ENCODE data around the gene IL22RA2. TPM values are rescaled to one million over a fixed set of nuclear protein-coding genes. Genes with fewer than 3 reads are reported as not detected.
A peak's percentile ranks its signal among the peaks of the same experiment; 100 is the strongest.

IL22RA2 gene
- total and polyA plus RNA-seq, 3 donors from 2014 or later, result not detected

DNA sequence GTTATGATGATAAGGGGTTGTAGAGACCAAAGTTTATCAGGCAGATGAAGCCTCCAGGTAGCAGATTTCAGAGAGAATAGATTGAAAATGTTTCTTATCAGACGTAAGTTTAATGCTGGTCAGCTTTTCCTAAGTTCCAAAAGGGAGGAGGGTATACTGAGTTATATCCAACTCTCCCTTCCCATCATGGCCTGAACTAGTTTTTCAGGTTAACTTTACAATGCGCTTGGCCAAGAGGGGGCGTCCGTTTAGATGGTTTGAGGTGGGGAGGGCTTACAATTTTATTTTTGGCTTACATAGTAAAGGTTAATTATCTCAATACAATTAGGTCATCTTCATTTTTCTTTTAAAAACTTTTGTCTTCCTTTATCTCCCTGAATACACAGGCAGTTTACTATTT lies 19.4 kb upstream of the IL22RA2 start:
- TF ChIP-seq, protein P1, sequence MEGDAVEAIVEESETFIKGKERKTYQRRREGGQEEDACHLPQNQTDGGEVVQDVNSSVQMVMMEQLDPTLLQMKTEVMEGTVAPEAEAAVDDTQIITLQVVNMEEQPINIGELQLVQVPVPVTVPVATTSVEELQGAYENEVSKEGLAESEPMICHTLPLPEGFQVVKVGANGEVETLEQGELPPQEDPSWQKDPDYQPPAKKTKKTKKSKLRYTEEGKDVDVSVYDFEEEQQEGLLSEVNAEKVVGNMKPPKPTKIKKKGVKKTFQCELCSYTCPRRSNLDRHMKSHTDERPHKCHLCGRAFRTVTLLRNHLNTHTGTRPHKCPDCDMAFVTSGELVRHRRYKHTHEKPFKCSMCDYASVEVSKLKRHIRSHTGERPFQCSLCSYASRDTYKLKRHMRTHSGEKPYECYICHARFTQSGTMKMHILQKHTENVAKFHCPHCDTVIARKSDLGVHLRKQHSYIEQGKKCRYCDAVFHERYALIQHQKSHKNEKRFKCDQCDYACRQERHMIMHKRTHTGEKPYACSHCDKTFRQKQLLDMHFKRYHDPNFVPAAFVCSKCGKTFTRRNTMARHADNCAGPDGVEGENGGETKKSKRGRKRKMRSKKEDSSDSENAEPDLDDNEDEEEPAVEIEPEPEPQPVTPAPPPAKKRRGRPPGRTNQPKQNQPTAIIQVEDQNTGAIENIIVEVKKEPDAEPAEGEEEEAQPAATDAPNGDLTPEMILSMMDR (IDR thresholded peaks at IDR 0.05), result no peak
- no peak for TF ChIP-seq POLR2A (IDR thresholded peaks at IDR 0.05)
- intact Hi-C loops (cut with DNase I; ENCODE audit: low total_unique reads), result no loop called here
- Histone ChIP-seq H3K36me3 (ENCODE audit: low read depth, missing control alignments) (no peaks in the 10 kb centered on the region), H3K4me3 (no peak overlapping the region), H3K27me3 (no peaks in the 10 kb centered on the region), H3K27ac (no peak overlapping the region), H3K4me1 (peaks cover 4% of the 10 kb centered on the region), H3K9me3 (no peaks in the 10 kb centered on the region)
- no peak for DNase-seq
- WGBS, 2 donors, result 86 to 91% methylated on average over 4 of the region's 4 CpGs

DNA sequence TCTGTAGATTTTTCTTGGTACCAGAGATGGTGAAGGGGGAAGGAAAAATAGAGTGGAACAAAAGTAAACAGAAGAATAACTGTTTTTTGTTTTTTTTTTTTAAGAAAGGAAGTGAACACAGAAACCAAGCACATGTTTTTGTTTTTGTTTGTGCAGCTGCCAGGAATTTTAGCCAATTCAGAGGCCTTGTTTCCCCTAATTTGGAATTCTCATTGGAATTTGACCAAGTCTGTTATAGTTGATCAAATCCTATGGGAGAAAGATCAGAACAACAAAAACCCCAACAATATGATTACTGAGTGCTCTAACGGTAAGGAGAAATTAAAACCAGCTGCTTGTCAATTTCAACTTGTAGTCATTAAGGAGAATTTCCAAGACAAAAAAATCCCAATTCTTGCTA lies 18.2 kb upstream of the IL22RA2 start:
- no peak overlapping the region for H3K4me3 ChIP-seq
- H3K27ac ChIP-seq, result peak overlapping the region in 1 of 2 donors; percentile 58
- TF ChIP-seq POLR2A (IDR thresholded peaks at IDR 0.05), result no peak
- TF ChIP-seq, protein P1 (IDR thresholded peaks at IDR 0.05), result no peak
- DNase-seq, result peak; percentile 33
- no peaks in the 10 kb centered on the region for H3K36me3 ChIP-seq (ENCODE audit: low read depth, missing control alignments)
- H3K9me3 ChIP-seq, result no peaks in the 10 kb centered on the region
- WGBS, 2 donors, result 32 to 47% methylated on average over 1 of the region's 1 CpG
- H3K27me3 ChIP-seq, result no peaks in the 10 kb centered on the region
- H3K4me1 ChIP-seq, result peaks cover 4% of the 10 kb centered on the region
- intact Hi-C loops (cut with DNase I; ENCODE audit: low total_unique reads), result no loop called here

DNA sequence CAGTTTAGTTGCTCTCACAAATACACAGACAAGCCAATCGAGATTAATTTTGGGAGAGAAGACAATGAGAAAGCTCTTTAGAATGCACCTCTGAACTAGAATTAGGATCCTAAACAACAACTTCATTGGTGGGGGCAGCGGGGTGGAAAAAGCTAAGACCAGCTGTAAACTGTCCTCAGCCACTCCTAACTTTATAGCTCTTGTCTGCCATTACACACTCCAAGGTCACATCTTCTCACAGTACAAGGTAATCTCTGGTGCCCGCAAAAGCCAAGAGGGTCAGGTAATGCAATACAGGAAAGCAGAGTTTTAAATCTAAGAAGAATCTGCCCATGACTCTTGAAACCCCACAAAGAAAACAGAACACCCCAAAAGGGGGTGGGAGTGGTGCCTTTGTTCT lies 17.8 kb upstream of the IL22RA2 start:
- H3K27me3 ChIP-seq, result no peaks in the 10 kb centered on the region
- intact Hi-C loops (cut with DNase I; ENCODE audit: low total_unique reads), result no loop called here
- H3K27ac ChIP-seq, result peak overlapping the region in 1 of 2 donors; percentile 58
- DNase-seq, result no peak
- 57 to 59% methylated on average over 3 of the region's 3 CpGs for WGBS, 2 donors
- no peaks in the 10 kb centered on the region for H3K9me3 ChIP-seq
- TF ChIP-seq, protein P1 (IDR thresholded peaks at IDR 0.05), result no peak
- TF ChIP-seq POLR2A (IDR thresholded peaks at IDR 0.05), result no peak
- no peak overlapping the region for H3K4me3 ChIP-seq
- peaks cover 4% of the 10 kb centered on the region for H3K4me1 ChIP-seq
- no peaks in the 10 kb centered on the region for H3K36me3 ChIP-seq (ENCODE audit: low read depth, missing control alignments)

DNA sequence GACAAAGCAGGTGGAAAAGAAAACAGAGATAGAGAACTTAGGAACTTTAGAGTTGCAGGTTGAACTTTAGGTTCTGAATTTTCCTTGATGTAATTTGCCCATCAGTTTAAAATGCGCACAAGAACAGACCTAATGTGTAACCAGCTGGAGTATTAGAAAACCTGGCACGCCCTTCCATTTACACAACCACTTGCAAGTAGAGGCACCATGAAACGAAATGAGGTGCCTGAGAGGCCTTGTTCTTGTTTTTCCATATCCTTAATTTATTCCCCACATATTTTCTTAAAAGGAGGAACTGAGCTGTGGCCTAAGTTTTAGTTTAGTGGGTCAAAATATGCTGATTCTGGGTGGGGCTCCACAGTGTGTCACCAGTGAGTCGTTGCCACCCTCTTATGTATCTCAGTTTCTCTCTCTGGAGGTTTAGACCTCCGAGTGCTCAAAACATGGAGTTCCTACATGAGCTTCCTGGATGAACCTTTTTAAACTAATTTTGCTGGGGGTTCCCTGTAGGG lies 17.2 kb upstream of the IL22RA2 start:
- peak overlapping the region in 1 of 2 donors; percentile 58 for H3K27ac ChIP-seq
- H3K36me3 ChIP-seq (ENCODE audit: low read depth, missing control alignments), result no peaks in the 10 kb centered on the region
- no peak overlapping the region for H3K4me3 ChIP-seq
- intact Hi-C loops (cut with DNase I; ENCODE audit: low total_unique reads), result no loop called here
- TF ChIP-seq, protein P1 (IDR thresholded peaks at IDR 0.05), result no peak
- no peak for TF ChIP-seq POLR2A (IDR thresholded peaks at IDR 0.05)
- no peaks in the 10 kb centered on the region for H3K9me3 ChIP-seq
- 77 to 85% methylated on average over 5 of the region's 5 CpGs for WGBS, 2 donors
- H3K4me1 ChIP-seq, result peaks cover 4% of the 10 kb centered on the region
- DNase-seq, result no peak
- no peaks in the 10 kb centered on the region for H3K27me3 ChIP-seq

DNA sequence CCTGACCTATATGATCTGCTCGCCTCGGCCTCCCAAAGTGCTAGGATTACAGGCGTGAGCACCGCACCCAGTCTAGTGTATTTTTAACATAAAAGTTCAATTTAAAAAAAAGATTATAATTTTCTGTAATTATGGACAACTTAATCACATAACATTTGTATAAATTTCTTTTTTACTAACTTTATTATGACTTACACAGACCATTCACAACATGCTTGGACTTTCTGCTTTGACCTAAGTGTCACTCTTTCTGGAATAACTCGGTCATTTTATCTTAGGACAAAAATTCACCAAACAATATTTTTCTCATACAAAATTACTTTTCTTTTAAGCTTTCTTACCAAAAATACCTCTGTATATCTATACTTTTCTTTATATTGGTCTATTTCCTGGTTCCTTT lies 15.4 kb upstream of the IL22RA2 start:
- H3K36me3 ChIP-seq (ENCODE audit: low read depth, missing control alignments), result no peaks in the 10 kb centered on the region
- DNase-seq, result no peak
- no peak for TF ChIP-seq POLR2A (IDR thresholded peaks at IDR 0.05)
- TF ChIP-seq, protein P1 (IDR thresholded peaks at IDR 0.05), result no peak
- H3K4me3 ChIP-seq, result no peak overlapping the region
- intact Hi-C loops (cut with DNase I; ENCODE audit: low total_unique reads), result loop anchor here (5.0 kb wide), 1 partner anchor 88 kb away; no protein-coding TSS in a partner anchor
- 87 to 88% methylated on average over 5 of the region's 5 CpGs for WGBS, 2 donors
- H3K9me3 ChIP-seq, result no peaks in the 10 kb centered on the region
- H3K27me3 ChIP-seq, result no peaks in the 10 kb centered on the region
- no peak overlapping the region for H3K27ac ChIP-seq
- peaks cover 4% of the 10 kb centered on the region for H3K4me1 ChIP-seq

Measured in testis (tissue), 3 donors.